GM18526 (cell line): ENCODE data around the gene CFAP65.

ENCODE experiments used
- POLR2A ChIP-seq: IDR thresholded peaks from 3 replicates; pipeline ENCODE4 v1.6.1; 2011; ENCODE audit not compliant: insufficient read length; ENCODE audit errors: extremely low read depth

CFAP65 gene

GRCh38 chr2:218981881-218982585, 59.3 kb downstream of the CFAP65 start:
- no peak for TF ChIP-seq POLR2A

GRCh38 chr2:218981390-218981880, 59.9 kb downstream of the CFAP65 start:
- TF ChIP-seq POLR2A: no peak

- TF ChIP-seq POLR2A: no peak
These were observed 60.5 kb downstream of the CFAP65 start for GRCh38 chr2:218980735-218981389.

GRCh38 chr2:218979846-218980734, 61.2 kb downstream of the CFAP65 start:
- no peak for TF ChIP-seq POLR2A

GRCh38 chr2:218975060-218975777, 66.1 kb downstream of the CFAP65 start:
- no peak for TF ChIP-seq POLR2A

- TF ChIP-seq POLR2A: no peak
These were observed 70.4 kb downstream of the CFAP65 start for GRCh38 chr2:218970894-218971293.

- TF ChIP-seq POLR2A: no peak
These were observed 77.1 kb downstream of the CFAP65 start for GRCh38 chr2:218964041-218964771.

- no peak for TF ChIP-seq POLR2A
These were observed 77.7 kb downstream of the CFAP65 start for GRCh38 chr2:218963601-218964000.

- no peak for TF ChIP-seq POLR2A
These were observed 78.3 kb downstream of the CFAP65 start for GRCh38 chr2:218962859-218963492.

GRCh38 chr2:218961651-218962570, 79.4 kb downstream of the CFAP65 start:
- no peak for TF ChIP-seq POLR2A

- no peak for TF ChIP-seq POLR2A
These were observed 80.1 kb downstream of the CFAP65 start for GRCh38 chr2:218961229-218961628.

- no peak for TF ChIP-seq POLR2A
These were observed 80.8 kb downstream of the CFAP65 start for GRCh38 chr2:218960309-218961165.
